Loucy (cell line): Measurements from ENCODE around the gene SCFD2.

Experiments used
- H2AFZ ChIP-seq: fragments of 200-600 bp; sonication (generic); 2 replicates; pipeline ENCODE4 v1.6.0; 2016; ENCODE audit warnings: antibody characterized with exemption, mild to moderate bottlenecking, low read length, moderate library complexity
- H3F3A ChIP-seq: fragments of 200-600 bp; 2 replicates; pipeline ENCODE4 v1.6.0; 2016; ENCODE audit warnings: antibody characterized with exemption, low read depth, mild to moderate bottlenecking
- H3K27me3 ChIP-seq: fragments of 200-600 bp; sonication (generic); 2 replicates; pipeline ENCODE4 v1.6.1; 2014; ENCODE audit warnings: low read length, mild to moderate bottlenecking; ENCODE audit not compliant: insufficient read depth, poor library complexity, severe bottlenecking
- H3K36me3 ChIP-seq: fragments of 200-600 bp; sonication (generic); 2 replicates; pipeline ENCODE4 v1.6.1; 2016; ENCODE audit warnings: low read length; ENCODE audit not compliant: insufficient read depth
- H3K4me1 ChIP-seq: fragments of 200-600 bp; sonication (generic); 2 replicates; pipeline ENCODE4 v1.5.1; 2014; ENCODE audit warnings: low read length, mild to moderate bottlenecking; ENCODE audit not compliant: insufficient read depth, poor library complexity, severe bottlenecking
- H3K4me2 ChIP-seq: fragments of 200-600 bp; sonication (generic); 2 replicates; pipeline ENCODE4 v1.6.0; 2014; ENCODE audit warnings: antibody characterized with exemption, low read length, low read depth, mild to moderate bottlenecking; ENCODE audit not compliant: poor library complexity, severe bottlenecking
- H3K4me3 ChIP-seq: fragments of 200-600 bp; sonication (generic); 2 replicates; pipeline ENCODE4 v1.5.1; 2014; ENCODE audit warnings: low read length, mild to moderate bottlenecking, mixed read lengths; ENCODE audit not compliant: poor library complexity, severe bottlenecking
- H3K79me2 ChIP-seq: fragments of 200-600 bp; sonication (generic); 2 replicates; pipeline ENCODE4 v1.6.1; 2014; ENCODE audit warnings: low read length; ENCODE audit not compliant: insufficient read depth
- H3K9ac ChIP-seq: fragments of 200-600 bp; sonication (generic); 2 replicates; pipeline ENCODE4 v1.6.0; 2014; ENCODE audit warnings: mild to moderate bottlenecking, low read depth, low read length, moderate library complexity; ENCODE audit not compliant: poor library complexity, severe bottlenecking
- H3K9me2 ChIP-seq: fragments of 200-600 bp; sonication (generic); replicated peaks from 2 replicates; pipeline ENCODE4 v1.6.1; 2016; ENCODE audit warnings: low read depth, low read length, mixed read lengths
- H3K9me3 ChIP-seq: fragments of 200-600 bp; sonication (generic); 2 replicates; pipeline ENCODE4 v1.6.1; 2014; ENCODE audit warnings: mild to moderate bottlenecking, antibody characterized with exemption, low read length, low read depth; ENCODE audit not compliant: insufficient read depth
- H4K20me1 ChIP-seq: fragments of 200-600 bp; sonication (generic); 2 replicates; pipeline ENCODE4 v1.6.0; 2014; ENCODE audit warnings: antibody characterized with exemption, low read length, mild to moderate bottlenecking; ENCODE audit not compliant: insufficient read depth, poor library complexity, severe bottlenecking
- CTCF ChIP-seq: fragments of 200-600 bp; sonication (generic); conservative IDR thresholded peaks from 2 replicates; pipeline ENCODE4 v1.5.1; 2014; ENCODE audit warnings: mild to moderate bottlenecking, antibody characterized with exemption, low read length
- EZH2phosphoT487 ChIP-seq: fragments of 200-600 bp; IDR thresholded peaks from 2 replicates; pipeline ENCODE4 v1.6.1; 2018; ENCODE audit warnings: antibody characterized with exemption, mild to moderate bottlenecking, moderate library complexity, borderline replicate concordance

SCFD2 gene

GRCh38 chr4:53193111-53193510 is 172.8 kb downstream of the SCFD2 start:
- Histone ChIP-seq H3K9me2 (no peaks in the 10 kb centered on the region), H3K36me3 (no peaks in the 10 kb centered on the region), H3K79me2 (no peaks in the 10 kb centered on the region), H2AFZ (no peak overlapping the region), H3F3A (no peaks in the 10 kb centered on the region), H3K9ac (no peak overlapping the region), H3K9me3 (no peaks in the 10 kb centered on the region), H3K4me1 (no peaks in the 10 kb centered on the region), H3K4me2 (no peak overlapping the region), H3K27me3 (no peaks in the 10 kb centered on the region), H3K4me3 (no peak overlapping the region), H4K20me1 (no peaks in the 10 kb centered on the region)
- TF ChIP-seq EZH2phosphoT487: no peak
- TF ChIP-seq CTCF: no peak

- no peaks in the 10 kb centered on the region for H3K79me2 ChIP-seq
- no peaks in the 10 kb centered on the region for H3K4me1 ChIP-seq
- H3K9ac ChIP-seq: no peak overlapping the region
- no peaks in the 10 kb centered on the region for H3K9me3 ChIP-seq
- H3K4me3 ChIP-seq: no peak overlapping the region
- peaks cover 3% of the 10 kb centered on the region; the same call in 1 of the 2 replicates for H3F3A ChIP-seq
- no peaks in the 10 kb centered on the region for H3K36me3 ChIP-seq
- no peaks in the 10 kb centered on the region for H4K20me1 ChIP-seq
- no peak for TF ChIP-seq CTCF
- TF ChIP-seq EZH2phosphoT487: no peak
- no peaks in the 10 kb centered on the region for H3K9me2 ChIP-seq
- H3K27me3 ChIP-seq: no peaks in the 10 kb centered on the region
- no peak overlapping the region for H3K4me2 ChIP-seq
- H2AFZ ChIP-seq: no peak overlapping the region
Measured at GRCh38 chr4:53192496-53192895, 173.4 kb downstream of the SCFD2 start.

GRCh38 chr4:53191997-53192396 is 173.9 kb downstream of the SCFD2 start:
- no peaks in the 10 kb centered on the region for H3K4me1 ChIP-seq
- no peaks in the 10 kb centered on the region for H3K9me3 ChIP-seq
- no peaks in the 10 kb centered on the region for H3K79me2 ChIP-seq
- no peaks in the 10 kb centered on the region for H3K27me3 ChIP-seq
- H3K9me2 ChIP-seq: no peaks in the 10 kb centered on the region
- no peak overlapping the region for H3K4me3 ChIP-seq
- TF ChIP-seq EZH2phosphoT487 (no peak), CTCF (no peak)
- H3F3A ChIP-seq: peaks cover 3% of the 10 kb centered on the region; the same call in 1 of the 2 replicates
- no peak overlapping the region for H3K9ac ChIP-seq
- H3K36me3 ChIP-seq: no peaks in the 10 kb centered on the region
- H2AFZ ChIP-seq: no peak overlapping the region
- H3K4me2 ChIP-seq: no peak overlapping the region
- H4K20me1 ChIP-seq: no peaks in the 10 kb centered on the region
